Lower leg skin (tissue), 4 donors: Measurements from ENCODE around the gene EDARADD. TPM values are rescaled to one million over a fixed set of nuclear protein-coding genes. Genes with fewer than 3 reads are reported as not detected.
"Not testable (repeated sequence)": the region's sequence is repeated elsewhere in the genome, so short reads cannot be mapped to it uniquely, and the experiment has no call there.

ENCODE experiments used
- DNase-seq, 2 donors: peaks; one replicate each; pipeline ENCODE4 v3.0.0-alpha.2; 2019; ENCODE audit warnings: low spot score in 2 of 2
- H3K4me3 ChIP-seq: fragments of 200-600 bp; sonication (generic); 2 replicates; pipeline ENCODE4 v1.5.1; 2017; ENCODE audit warnings: mild to moderate bottlenecking, low read depth; ENCODE audit not compliant: poor library complexity, severe bottlenecking
- POLR2A ChIP-seq, 2 donors: fragments of 450-650 bp; IDR thresholded peaks; one replicate each; pipeline ENCODE4 v1.6.1; 2016 to 2017; ENCODE audit warnings: antibody characterized with exemption in 2 of 2, mild to moderate bottlenecking in 1 of 2, moderate library complexity in 1 of 2
- WGBS, 2 donors: methylation state at CpG; one replicate each; pipeline ENCODE4 v1.1.5; 2018; 5-methylcytosine and 5-hydroxymethylcytosine counted together
- intact Hi-C: fragments of 100-400 bp; cut with DNase I; formaldehyde crosslinking; loops from one replicate; pipeline ENCODE4 v1.15.0; 2023; ENCODE audit warnings: low total_unique reads
- total RNA-seq, 4 donors: library from RNA; depleted of rRNA; stranded (reverse); fragments of >200 nt; gene quantifications; one replicate each; pipeline ENCODE4 v1.1.0, GENCODE V29; 2016
- TF ChIP-seq, protein P1 (sequence below), 3 donors: fragments of 450-650 bp; IDR thresholded peaks; one replicate each; pipeline ENCODE4 v1.5.1; 2016; ENCODE audit warnings: antibody characterized with exemption in 3 of 3, mild to moderate bottlenecking in 3 of 3, moderate library complexity in 2 of 3

Gene EDARADD
- total RNA-seq, 4 donors from 2014 or later: 3.5 to 7.2 (median 4.5) TPM

DNA sequence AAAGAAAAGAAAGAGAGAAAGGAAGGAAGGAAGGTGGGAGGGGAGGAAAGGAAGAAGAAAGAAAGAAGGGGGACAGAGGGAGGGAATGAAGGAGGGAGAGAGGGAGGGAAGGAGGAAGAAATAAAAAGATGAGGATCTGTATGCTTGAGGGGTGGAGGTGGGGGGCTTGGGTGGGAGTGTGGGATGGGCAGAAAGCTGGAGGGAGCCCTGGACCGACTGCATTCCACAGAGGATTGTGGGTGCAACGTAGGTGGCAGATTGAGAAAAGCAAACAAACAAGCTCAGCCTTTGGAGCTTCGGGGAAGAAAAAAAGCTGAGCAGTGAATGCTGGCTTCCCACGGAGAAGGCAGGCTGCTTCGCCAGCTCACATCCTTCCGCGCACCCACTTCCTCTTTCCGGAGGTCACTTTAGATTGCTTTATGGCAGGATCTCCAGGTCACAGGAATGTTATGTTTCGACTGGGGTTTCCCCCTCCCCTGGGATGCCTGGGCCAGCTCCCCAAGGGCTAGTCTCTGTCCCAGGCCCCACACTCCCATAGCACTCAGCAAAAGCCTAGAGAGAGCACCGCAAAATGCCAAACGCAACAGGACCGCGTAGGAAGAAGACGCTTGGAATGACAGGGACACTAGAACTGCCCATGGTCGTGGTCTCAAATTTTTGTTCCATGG is 109.0 kb downstream of the EDARADD start:
- no peak overlapping the region for H3K4me3 ChIP-seq
- WGBS, 2 donors: 8 to 11% methylated on average over 15 of the region's 15 CpGs

DNA sequence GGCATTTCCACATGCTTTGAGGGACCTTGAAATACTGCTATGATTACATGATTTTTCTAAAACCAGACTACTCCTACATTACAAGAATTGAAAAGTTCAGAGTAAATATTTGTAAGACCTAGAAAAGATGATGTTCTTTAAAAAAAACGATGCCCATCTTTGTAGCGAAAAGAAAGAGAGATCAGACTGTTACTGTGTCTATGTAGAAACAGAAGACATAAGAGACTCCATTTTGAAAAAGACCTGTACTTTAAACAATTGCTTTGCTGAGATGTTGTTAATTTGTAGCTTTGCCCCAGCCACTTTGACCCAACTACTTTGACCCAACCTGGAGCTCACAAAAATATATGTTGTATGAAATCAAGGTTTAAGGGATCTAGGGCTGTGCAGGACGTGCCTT is 110.3 kb downstream of the EDARADD start:
- 83 to 88% methylated on average over 3 of the region's 3 CpGs for WGBS, 2 donors
- H3K4me3 ChIP-seq, intact Hi-C loops, DNase-seq: not testable (repeated sequence)

More for the DNA sequence above, 109.0 kb downstream of the EDARADD start:
- no peak for TF ChIP-seq POLR2A (IDR thresholded peaks at IDR 0.05)
- TF ChIP-seq, protein P1, sequence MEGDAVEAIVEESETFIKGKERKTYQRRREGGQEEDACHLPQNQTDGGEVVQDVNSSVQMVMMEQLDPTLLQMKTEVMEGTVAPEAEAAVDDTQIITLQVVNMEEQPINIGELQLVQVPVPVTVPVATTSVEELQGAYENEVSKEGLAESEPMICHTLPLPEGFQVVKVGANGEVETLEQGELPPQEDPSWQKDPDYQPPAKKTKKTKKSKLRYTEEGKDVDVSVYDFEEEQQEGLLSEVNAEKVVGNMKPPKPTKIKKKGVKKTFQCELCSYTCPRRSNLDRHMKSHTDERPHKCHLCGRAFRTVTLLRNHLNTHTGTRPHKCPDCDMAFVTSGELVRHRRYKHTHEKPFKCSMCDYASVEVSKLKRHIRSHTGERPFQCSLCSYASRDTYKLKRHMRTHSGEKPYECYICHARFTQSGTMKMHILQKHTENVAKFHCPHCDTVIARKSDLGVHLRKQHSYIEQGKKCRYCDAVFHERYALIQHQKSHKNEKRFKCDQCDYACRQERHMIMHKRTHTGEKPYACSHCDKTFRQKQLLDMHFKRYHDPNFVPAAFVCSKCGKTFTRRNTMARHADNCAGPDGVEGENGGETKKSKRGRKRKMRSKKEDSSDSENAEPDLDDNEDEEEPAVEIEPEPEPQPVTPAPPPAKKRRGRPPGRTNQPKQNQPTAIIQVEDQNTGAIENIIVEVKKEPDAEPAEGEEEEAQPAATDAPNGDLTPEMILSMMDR (IDR thresholded peaks at IDR 0.05): no peak
- intact Hi-C loops: no loop called here
- DNase-seq: peak in 1 of 2 donors; percentile 40

DNA sequence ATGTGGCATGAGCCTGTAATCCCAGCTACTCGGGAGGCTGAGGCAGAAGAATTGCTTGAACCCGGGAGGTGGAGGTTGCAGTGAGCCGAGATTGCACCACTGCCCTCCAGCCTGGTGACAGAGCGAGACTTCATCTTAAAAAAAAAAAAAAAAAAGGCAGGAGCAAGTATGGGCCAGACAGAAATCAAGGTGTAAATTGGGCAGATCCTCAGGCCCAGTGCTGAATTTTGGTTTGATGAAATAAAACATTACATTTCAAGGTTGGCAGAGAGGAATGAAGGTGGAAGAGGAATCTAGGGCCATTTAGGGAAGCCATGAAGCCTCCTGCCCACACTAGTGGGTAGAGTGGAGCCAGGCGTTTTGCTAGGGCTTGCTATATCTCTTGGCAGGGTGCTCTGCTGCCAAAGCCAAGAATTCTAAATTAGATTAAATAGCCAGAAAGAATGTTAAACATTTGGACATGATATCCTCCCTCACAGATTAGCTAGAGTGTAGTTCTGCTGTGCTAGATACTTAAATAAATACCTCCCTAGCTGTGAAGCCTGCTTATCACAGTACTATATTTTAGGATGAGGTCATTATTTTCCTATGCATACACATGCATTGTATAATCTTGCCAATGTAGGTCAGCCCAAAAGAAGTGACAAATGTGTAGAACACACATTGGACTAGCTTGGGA is 113.1 kb downstream of the EDARADD start:
- WGBS, 2 donors: 44 to 67% methylated on average over 5 of the region's 5 CpGs
- no peak overlapping the region for H3K4me3 ChIP-seq
- DNase-seq: no peak
- intact Hi-C loops: no loop called here
- no peak for TF ChIP-seq POLR2A (IDR thresholded peaks at IDR 0.05)
- TF ChIP-seq, protein P1 (IDR thresholded peaks at IDR 0.05): no peak

DNA sequence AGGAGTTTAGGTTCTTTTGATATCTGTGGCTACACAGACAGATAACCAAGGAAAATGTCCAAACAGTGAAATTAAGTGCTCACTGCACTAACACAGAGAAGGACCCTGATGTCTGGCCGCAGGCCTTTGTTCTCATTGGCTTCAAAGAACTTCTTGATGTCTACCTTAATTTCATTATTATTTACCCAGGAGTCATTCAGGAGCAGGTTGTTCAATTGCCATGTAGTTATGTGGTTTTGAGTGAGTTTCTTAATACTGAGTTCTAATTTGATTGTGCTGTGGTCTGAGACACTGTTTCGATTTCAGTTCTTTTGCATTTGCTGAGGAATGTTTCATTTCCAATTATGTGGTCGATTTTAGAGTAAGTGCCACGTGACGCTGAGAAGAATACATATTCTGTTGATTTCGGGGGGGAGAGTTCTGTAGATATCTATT is 114.5 kb downstream of the EDARADD start:
- WGBS, 2 donors: 78 to 84% methylated on average over 6 of the region's 6 CpGs
- DNase-seq: no peak
- H3K4me3 ChIP-seq: no peak overlapping the region
- TF ChIP-seq POLR2A (IDR thresholded peaks at IDR 0.05): no peak
- TF ChIP-seq, protein P1 (IDR thresholded peaks at IDR 0.05): no peak
- intact Hi-C loops: no loop called here

DNA sequence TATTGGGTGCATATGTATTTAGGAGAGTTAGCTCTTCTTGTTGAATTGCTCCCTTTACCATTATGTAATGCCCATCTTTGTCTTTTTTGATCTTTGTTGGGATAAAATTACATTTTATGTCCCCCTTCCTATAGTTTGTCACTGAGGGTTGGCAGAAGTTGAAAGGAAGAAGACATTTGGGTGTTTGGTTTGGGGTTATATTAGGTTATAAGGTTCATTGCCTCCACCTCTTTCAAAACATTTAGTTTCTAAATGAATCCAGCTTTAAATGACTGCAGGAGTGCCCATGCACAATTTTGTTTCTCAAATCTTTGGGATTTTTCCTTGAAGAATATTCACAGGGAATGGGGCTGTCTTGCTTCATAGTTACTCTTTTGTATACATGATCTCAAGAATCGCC is 115.1 kb downstream of the EDARADD start:
- intact Hi-C loops: no loop called here

More for the DNA sequence above, 115.1 kb downstream of the EDARADD start:
- TF ChIP-seq, protein P1 (IDR thresholded peaks at IDR 0.05): no peak
- no peak for TF ChIP-seq POLR2A (IDR thresholded peaks at IDR 0.05)
- DNase-seq: no peak
- 96 to 100% methylated on average over 1 of the region's 1 CpG for WGBS, 2 donors
- no peak overlapping the region for H3K4me3 ChIP-seq
